NCI-H510A treated with DMSO at 0.1 percent for 48 hours (cell line): Measurements from ENCODE around the gene SLC5A4.
"Not testable (repeated sequence)": the region's sequence is repeated elsewhere in the genome, so short reads cannot be mapped to it uniquely, and the experiment has no call there.

Experiments used
- DNase-seq: peaks from one replicate; lab custom pipeline; 2025; lab: John Stamatoyannopoulos, UW

Gene SLC5A4

DNA sequence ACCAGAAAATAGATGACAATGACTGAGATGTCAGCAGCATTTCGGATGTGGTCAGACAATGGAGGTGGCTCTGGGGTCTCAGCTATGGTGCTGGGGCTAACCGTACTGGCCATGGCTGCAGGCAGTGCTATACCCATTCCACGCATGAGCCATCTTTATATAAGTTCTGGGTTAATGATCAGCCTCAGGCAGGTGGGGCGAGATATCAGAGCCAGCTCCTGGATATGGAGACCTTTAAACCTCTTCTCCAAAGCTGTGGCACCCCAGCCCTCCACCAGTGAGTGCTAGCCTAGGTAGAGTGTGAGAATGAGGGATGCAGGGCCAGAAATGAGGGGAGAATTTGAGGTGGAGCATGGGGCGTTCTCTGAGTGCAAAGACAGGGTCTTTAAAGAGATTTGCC, at the start of gene SLC5A4:
Gene SLC5A4 (minus strand): TSS at position 131 of the 400 bp plus-strand sequence. CDS start 18 bp downstream, at position 113.
- DNase-seq, result no peak

DNA sequence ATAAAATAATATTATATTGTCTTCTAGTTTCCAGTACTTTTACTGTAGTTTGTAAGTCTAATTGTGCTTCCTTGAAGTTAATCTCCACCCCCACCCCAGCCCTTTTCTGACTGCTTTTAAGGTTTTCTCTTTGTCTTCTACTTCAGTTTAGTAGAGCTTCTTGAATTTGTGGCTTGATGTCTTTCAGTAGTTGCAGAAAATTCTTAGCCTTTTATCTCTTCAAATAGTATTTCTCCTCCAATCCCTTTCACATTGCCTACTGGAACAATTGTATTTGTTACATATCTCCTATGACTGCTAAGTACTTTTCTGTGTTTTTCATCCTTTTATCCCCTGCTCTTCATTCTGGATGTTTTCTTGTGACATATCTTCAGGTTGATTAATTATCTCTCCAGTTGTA, 38.8 kb upstream of the SLC5A4 start:
- not testable (repeated sequence) for DNase-seq

DNA sequence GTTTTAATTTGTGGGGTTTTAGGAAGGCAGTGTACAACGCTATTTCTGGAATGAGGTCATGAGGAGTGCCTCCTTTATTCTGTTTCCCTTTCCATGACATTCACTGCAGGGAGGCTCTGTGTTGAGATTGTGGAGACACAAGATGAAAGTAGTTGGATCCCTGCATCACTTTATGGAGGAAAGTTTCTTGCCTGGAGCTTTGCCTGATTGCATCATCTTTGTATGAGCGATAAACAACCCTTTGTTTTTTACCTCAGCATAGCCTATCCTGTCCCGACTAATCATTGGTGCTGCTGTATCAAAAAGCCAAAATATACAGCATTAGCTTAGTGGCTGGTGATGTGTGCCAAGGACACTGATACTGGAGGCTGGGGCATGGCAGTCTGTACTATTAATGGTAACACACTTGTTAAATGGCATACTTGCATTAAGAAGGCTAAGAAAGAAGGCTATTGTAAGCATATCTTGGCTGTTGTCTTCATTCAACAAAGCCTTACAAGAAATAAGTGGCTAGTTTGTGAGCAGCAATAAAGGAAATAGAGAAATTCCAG, 31.2 kb upstream of the SLC5A4 start:
- DNase-seq, result no peak

DNA sequence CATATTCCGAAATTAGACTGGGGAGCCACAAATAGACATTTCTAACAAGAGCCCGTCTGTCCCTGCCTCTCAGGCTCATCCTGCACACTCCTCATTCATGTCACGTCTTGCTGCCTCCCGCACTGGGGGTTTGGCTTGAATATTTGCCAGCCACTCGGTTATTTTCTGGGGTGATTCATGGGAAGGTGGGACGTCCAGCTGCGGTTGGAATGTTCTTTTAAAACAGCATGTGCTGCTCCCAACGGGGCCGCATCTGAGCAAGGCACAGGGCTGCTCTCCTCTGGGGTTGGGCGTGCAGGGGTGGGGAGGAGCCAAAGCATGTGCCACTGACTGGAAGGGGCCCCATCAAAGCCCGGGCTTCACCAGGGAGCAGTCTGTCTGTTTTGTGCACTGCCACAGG, 25.9 kb upstream of the SLC5A4 start:
- no peak for DNase-seq

DNA sequence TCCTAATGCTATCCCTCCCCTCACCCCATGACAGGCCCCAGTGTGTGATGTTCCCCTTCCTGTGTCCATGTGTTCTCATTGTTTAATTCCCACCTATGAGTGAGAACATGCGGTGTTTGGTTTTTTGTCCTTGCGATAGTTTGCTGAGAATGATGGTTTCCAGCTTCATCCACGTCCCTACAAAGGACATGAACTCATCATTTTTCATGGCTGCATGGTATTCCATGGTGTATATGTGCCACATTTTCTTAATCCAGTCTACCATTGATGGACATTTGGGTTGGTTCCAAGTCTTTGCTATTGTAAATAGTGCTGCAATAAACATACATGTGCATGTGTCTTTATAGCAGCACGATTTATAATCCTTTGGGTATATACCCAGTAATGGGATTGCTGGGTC, 20.2 kb upstream of the SLC5A4 start:
- DNase-seq, result not testable (repeated sequence)

DNA sequence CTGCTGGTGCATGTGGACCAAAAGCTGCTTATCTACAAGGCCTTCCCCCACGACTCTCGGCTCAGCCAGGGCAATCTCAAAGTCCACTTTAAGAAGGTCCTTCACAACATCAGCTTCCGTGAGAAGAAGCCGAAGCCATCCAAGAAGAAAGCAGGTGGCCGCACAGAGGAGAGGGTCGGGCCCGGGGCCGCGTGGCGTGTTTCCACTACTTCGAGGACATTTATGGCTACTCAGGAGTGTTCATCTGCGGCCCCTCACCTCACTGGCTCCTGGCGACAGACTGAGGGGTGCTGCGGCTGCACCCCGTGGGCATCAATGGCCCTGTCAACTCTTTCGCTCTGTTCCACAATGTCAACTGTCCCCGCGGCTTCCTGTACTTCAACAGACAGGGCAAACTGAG, 16.2 kb upstream of the SLC5A4 start:
- no peak for DNase-seq

DNA sequence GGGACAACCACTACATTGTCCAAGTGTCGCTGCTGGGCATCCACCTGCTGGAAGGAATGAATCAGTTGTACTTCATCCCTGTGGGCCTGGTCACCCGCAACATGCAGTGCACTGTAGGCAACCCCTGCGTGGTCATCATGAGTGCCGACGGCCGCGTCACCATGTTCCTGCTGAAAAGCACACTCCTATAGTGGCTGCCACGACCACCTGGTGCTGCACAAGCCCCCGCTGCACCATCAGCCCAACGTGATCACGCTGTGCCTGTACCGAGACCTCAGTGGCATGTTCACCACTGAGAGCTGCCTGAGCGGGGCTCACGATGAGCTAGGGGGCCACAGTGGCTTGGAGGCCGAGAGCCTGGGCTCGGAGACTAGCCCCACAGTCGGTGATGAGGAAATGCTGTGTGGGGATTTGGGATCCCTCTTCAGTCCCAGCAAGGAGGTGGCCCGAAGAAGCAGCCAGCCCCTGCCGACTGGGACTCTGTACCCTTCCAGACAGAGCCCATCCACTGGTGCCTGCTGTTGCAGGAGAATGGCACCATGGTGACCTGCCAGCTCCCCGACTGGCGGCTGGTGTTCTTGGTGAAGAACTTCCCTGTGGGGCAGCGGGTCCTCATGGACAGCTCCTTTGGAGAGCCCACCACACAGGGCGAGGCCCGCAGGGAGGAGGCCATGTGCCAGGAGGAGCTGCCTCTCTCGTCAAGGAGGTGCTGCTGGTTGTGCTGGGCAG, 15.7 kb upstream of the SLC5A4 start:
- no peak for DNase-seq

DNA sequence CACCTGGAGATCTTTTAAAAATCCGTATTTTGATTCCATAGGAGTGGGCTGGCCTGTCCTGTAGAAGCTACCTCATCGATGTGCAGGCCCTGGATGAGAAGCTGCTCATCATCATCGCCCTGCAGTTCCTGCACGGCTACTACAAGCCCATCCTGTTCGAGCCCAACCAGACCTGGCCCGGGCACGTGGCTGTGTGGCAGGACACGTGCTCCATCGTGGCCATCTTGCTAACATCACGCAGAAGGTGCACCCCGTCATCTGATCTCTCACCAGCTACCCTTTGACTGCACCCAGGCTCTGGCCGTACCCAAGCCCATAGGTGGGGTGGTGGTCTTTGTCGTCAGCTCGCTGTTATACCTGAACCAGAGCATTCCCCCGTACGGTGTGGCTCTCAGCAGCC, 14.2 kb upstream of the SLC5A4 start:
- DNase-seq, result no peak

DNA sequence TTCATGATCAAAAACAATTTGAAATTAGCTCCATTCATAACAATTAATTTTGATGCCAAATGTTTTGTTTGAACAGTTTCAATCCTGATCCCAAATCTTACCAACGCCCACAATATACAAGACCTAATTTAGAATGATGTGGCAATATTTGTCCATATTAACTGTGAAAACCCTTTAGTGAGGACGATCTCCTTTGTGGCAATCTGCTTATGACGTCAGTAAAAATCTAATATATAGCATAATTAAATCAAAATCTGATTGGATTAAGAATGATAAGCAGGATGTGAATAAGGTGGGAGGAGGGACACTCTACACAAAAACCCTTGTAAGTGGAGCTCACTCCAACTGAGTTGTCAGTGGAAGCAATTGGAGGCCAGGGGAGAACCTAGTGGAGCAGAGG, 11.9 kb upstream of the SLC5A4 start:
- DNase-seq, result no peak

DNA sequence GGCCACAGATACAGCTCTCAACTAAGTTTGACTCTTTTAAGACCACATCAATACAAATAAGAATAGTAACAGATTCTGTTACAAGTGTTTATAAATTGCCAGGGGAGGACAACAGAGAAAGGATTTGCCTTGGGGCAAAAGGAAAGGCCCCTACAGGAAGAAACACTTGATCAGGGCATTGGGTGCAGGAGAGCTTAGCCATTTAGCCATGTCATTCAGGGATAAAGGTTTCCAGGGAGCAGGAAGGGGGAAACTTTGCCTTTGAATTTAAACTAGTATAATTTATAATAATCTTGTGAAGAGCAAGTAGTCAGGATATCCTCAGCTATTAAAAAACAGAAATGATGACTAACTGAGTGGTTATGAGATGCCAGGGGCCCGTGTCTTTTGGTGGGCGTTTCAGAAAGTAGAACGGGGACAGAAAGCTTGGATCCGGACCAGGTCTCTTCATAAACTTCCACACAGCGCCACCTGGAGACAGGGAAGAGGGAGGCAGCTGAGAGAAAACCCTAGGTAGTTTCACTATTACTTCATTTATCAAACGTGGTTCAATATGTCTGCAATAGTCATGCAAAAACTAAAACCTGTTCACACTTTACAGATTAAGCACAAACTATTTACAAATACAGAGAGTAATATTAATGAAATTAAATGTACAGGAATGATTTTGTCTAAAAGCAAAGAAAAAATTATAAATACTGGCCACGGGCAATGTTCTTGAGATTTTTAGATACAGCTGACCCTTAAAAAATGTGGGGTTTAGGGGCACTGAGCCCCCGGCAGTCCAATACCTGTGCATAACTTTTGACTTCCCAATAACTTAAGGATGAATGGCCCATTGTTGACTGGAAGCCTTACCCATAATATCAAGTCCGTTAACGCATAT, 11.0 kb upstream of the SLC5A4 start:
- DNase-seq, result peak; percentile 78

DNA sequence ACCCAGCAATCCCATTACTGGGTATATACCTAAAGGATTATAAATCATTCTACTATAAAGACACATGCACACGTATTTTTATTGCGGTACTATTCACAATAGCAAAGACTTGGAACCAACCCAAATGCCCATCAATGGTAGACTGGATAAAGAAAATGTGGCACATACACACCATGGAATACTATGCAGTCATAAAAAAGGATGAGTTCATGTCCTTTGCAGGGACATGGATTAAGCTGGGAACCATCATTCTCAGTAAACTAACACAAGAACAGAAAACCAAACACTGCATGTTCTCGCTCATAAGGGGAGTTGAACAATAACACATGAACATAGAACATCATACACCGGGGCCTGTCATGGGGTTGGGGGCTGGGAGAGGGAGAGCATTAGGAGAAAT, 8.5 kb upstream of the SLC5A4 start:
- DNase-seq, result not testable (repeated sequence)

DNA sequence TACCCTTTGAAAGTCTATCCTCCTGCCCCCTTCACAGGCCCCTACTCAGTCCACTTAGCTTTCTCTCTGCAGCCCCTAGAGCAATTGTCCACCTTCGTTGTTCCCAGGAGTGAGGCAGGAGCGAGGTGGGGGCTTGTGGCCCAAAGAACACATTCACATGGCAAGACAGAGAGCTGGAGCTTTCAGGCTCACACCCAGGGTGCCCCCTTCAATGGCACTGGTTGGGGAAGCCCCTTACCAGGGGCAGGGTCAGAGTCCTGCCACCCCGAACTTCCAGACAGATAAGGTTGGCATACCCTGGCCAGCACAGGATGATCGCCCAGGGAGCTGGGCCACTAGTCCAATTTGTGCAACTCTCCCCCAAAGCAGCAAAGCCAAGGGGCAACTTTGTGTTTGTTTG, 6.2 kb upstream of the SLC5A4 start:
- DNase-seq, result no peak

DNA sequence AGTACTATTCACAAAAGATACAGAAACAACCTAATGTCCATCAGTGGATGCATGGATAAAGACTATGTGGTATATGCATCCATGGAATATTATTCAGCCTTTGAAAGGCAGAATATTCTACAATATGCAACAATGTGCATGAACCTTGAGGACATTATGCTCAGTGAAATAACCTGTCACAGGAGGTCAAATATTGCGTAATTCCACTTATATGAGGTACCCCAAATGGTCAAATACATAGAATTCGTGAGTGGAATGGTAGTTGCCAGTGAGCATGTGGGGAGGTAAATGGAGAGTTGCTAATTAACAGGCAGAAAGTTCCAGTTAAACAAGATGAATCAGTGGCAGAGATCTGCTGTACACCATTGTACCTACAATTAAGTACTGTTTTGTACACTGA, 3.6 kb upstream of the SLC5A4 start:
- DNase-seq, result no peak

DNA sequence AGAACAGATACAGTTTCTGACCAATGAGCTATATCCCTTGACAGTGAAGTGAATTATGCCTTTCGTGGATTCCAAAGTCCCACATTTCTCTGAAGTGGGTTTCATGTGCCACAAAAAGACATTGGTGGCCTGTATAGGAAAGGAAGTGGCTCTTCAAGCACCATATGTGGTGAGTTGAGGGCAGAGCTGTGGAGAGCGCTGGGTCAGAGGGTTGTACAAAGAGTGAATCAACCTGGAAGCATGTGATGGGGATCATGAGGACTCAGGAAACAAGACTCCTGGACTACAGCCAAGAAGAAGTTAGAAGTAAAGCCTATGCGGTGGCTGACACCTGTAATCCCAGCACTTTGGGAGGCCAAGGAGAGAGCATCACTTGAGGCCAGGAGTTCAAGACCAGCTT, 579 bp upstream of the SLC5A4 start:
- no peak for DNase-seq

DNA sequence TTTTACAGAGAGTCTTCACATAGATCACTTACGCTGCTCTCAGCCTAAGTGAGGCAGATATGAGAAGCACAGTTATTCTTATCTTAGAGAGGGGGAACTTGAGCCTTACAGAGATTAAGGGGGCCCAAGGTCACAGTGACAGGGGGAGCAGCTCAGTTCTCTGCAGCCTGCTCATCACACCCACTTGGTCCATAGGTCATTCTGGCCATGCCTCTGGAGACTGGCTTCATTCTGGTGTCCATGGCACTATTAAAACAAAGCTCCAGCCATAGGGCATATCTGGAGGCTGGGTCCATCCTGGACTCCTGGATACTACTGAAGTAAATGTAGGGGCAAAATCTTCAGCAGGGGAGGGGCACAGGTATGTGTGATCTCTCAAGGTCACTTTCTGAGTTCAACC, 5.9 kb downstream of the SLC5A4 start:
- no peak for DNase-seq

DNA sequence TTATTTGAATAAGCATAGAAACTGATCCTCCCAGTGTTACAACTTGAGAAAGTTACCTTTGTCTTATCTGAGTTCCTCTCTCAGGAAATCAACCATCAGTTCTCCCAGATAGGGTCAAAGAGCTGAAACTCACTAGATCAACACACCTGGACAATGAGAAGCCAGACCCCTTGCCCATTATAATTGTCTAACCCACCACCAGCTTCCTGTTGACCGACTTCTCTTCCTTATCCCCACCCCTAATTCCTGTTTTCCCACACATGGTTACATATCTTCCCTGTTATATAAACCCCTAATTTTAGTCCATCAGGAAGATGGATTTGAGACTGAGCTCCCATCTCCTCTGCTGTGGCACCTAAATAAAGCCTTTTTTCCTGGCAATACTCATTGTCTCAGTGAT, 6.9 kb downstream of the SLC5A4 start:
- no peak for DNase-seq

DNA sequence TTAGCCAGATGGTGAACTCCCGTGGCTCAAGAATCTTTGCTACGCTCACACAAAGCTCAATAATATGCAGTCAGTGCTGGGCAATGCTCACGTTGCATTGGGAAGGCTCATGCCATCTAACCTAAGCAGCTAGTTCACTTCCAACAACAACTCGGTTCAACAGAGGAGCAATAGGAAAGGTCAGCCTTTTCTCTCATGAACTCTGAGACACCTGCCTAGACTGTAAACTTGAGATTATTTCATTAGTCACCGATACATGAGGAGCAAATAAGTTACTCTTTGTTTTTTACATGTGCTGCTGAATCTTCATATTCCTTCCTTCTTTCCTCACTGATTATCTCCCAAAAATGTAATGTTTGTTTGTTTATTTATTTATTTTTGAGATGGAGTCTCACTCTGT, 9.0 kb downstream of the SLC5A4 start:
- DNase-seq, result no peak

DNA sequence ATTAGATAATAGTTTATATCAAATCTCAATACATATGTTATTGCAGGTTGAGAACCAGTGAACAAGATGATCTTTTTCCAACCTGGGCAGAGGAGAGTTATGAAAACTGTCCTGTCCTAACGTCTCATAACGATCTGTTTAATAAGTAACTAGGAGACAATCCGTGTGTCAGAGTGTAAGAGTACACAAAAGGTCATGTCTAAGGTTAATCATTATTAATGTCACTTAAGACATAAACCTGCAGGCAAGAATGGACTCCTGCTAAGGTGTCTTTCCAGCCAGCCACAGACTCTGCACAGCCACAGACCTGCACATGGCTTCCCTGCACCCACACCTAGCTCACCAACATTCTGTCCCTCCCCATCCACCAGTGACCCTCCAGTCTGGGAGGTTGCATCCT, 10.1 kb downstream of the SLC5A4 start:
- DNase-seq, result no peak

DNA sequence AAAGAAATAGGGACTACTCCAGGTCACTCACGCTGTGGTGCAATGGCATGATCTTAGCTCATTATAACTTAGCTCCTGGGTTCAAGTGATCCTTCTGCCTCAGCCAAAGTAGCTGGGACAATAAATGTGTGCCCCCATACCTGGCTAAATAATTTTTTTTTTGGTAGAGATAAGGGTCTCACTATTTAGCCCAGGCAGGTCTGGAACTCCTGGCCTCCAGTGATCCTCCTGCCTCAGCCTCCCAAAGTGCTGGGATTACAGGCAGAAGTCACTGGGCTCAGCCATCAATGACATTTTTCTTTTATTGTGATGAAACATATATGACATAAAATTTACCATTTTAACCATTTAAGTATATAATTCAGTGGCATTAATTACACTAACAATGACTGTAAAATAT, 10.6 kb downstream of the SLC5A4 start:
- no peak for DNase-seq

DNA sequence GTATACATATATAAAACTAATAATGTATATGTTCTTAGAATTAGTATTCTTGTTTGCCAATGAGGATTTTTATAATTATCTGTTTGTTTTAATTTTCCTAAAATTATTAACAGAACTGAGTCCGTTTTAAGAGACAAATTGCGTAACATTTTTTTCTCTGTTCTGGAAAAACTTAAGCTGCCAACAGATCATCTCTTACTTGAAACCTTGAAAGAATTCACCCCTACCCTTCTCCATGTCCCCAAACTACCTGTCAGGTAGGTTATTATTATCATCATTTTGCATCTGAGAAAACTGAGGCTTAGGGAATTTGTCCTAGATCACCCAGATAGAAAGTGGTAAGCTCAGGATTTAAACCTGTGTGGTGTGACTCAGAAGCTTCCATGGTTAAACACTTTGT, 14.7 kb downstream of the SLC5A4 start:
- no peak for DNase-seq

DNA sequence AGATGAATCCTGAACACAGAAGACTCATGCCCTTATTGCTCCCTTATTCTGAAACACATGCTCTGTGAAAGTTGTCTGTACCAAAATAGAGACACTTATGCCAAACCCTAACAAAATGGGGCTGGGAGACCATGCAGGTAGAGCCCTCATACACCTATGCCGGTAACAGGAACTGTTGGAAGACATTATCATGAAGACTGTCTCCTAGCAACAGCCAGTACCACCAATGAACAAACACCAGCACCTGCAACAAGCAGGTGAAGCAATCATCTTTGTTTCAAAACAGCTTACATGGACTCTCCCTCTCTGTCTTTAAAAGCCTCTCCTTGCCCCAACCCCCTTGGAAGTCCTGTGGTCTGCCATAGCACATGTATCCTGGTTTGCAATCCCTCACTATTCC, 17.2 kb downstream of the SLC5A4 start:
- DNase-seq, result peak; percentile 29

DNA sequence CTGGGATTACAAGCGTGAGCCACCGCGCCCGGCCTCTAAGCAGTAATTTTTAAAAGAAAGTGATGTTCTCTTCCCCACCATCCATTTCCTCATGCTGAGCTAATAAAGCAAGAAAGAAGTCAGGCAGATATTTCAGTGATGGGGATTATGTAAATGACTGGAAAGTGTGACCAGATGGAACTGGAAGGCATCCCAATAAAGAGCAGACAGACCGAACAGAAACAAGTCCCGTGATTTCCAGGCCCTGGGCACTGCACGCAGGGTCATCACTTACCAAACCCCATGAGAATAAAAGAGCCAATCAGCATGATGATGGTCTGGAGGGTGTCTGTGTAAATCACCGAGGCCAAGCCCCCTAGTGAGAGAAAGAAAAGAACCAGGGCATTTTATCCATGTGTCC, 18.2 kb downstream of the SLC5A4 start:
- DNase-seq, result no peak

DNA sequence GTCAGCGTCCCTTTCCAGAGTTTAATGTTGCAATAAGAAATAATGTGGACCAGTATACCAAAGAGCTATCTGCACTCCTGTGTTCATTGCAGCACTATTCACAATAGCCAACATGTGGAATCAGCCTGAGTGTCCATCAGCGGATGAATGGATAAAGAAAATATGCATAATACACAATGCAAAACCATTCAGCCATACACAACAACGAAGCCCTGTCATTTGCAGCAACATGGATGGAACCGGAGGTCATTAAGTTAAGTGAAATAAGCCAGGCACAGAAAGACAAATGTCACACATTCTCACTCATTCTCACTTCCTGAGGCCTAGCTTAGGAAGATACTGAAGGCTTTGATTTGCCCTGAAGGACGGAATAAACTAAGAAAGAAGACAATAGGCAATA, 22.1 kb downstream of the SLC5A4 start:
- no peak for DNase-seq
